Astrocyte (in vitro differentiated cells and primary cell): Measurements from ENCODE around the gene FBXO7. TPM values are rescaled to one million over a fixed set of nuclear protein-coding genes. Genes with fewer than 3 reads are reported as not detected.

Source experiments
- DNase-seq: peaks from one replicate; pipeline ENCODE4 v3.0.0-alpha.2; 2010; ENCODE audit warnings: low read depth
- FAIRE-seq: peaks from 2 replicates; lab custom pipeline; 2011; peaks lifted over from hg19 to GRCh38; lab: Jason Lieb, UNC
- H2AFZ ChIP-seq: 2 replicates; pipeline ENCODE4 v1.6.0; 2012; ENCODE audit warnings: low read depth, low read length, inconsistent platforms
- H3K27ac ChIP-seq: 2 replicates; pipeline ENCODE4 v1.5.1; 2011; ENCODE audit warnings: low read depth, low read length, inconsistent platforms
- H3K27me3 ChIP-seq: 2 replicates; pipeline ENCODE4 v1.6.0; 2011; ENCODE audit warnings: low read length, inconsistent platforms; ENCODE audit not compliant: insufficient read depth
- H3K36me3 ChIP-seq: 2 replicates; pipeline ENCODE4 v1.5.1; 2011; ENCODE audit warnings: low read length, inconsistent platforms; ENCODE audit not compliant: insufficient read depth
- H3K4me1 ChIP-seq: 2 replicates; pipeline ENCODE4 v1.5.1; 2011; ENCODE audit warnings: low read length, inconsistent platforms; ENCODE audit not compliant: insufficient read depth
- H3K4me2 ChIP-seq: 2 replicates; pipeline ENCODE4 v1.6.0; 2012; ENCODE audit warnings: low read length, inconsistent platforms
- H3K4me3 ChIP-seq: 2 replicates; pipeline ENCODE4 v1.5.1; 2011; ENCODE audit warnings: low read depth, mild to moderate bottlenecking, low read length, inconsistent platforms; ENCODE audit not compliant: insufficient read depth
- H3K79me2 ChIP-seq: 2 replicates; pipeline ENCODE4 v1.6.0; 2012; ENCODE audit warnings: mild to moderate bottlenecking, low read length, inconsistent platforms; ENCODE audit not compliant: insufficient read depth
- H3K9ac ChIP-seq: 2 replicates; pipeline ENCODE4 v1.6.0; 2012; ENCODE audit warnings: mild to moderate bottlenecking, low read length, inconsistent platforms
- H3K9me3 ChIP-seq: 2 replicates; pipeline ENCODE4 v1.5.1; 2012; ENCODE audit warnings: low read depth, mild to moderate bottlenecking, low read length, inconsistent platforms; ENCODE audit not compliant: insufficient read depth
- H4K20me1 ChIP-seq: 2 replicates; pipeline ENCODE4 v1.6.0; 2012; ENCODE audit warnings: low read length, inconsistent platforms; ENCODE audit not compliant: insufficient read depth
- H3K27ac Mint-ChIP-seq: one replicate; pipeline ENCODE4 v1.8.0; 2021; ENCODE audit warnings: mild to moderate bottlenecking, mixed read lengths; ENCODE audit not compliant: unreplicated experiment
- H3K27me3 Mint-ChIP-seq: one replicate; pipeline ENCODE4 v1.8.0; 2021; ENCODE audit warnings: low read depth, mixed read lengths; ENCODE audit not compliant: unreplicated experiment
- H3K36me3 Mint-ChIP-seq: one replicate; pipeline ENCODE4 v1.8.0; 2021; ENCODE audit warnings: low read depth, mixed read lengths; ENCODE audit not compliant: unreplicated experiment
- H3K4me1 Mint-ChIP-seq: one replicate; pipeline ENCODE4 v1.8.0; 2021; ENCODE audit warnings: low read depth, mixed read lengths; ENCODE audit not compliant: unreplicated experiment
- H3K4me3 Mint-ChIP-seq: one replicate; pipeline ENCODE4 v1.8.0; 2021; ENCODE audit warnings: mild to moderate bottlenecking, moderate library complexity, mixed read lengths; ENCODE audit not compliant: unreplicated experiment
- H3K9me3 Mint-ChIP-seq: one replicate; pipeline ENCODE4 v1.8.0; 2021; ENCODE audit warnings: mild to moderate bottlenecking, mixed read lengths; ENCODE audit not compliant: unreplicated experiment
- EZH2 ChIP-seq: IDR thresholded peaks from 2 replicates; pipeline ENCODE4 v1.6.1; 2012; ENCODE audit warnings: mild to moderate bottlenecking, low read length, inconsistent platforms; ENCODE audit not compliant: insufficient read depth
- total RNA-seq: library from RNA; stranded (reverse); gene quantifications from 2 replicates; pipeline ENCODE4 v1.2.1, GENCODE V29; 2021
- TF ChIP-seq, protein P1 (sequence below): IDR thresholded peaks from 2 replicates; pipeline ENCODE4 v1.5.1; 2011; ENCODE audit warnings: low read depth, mild to moderate bottlenecking, inconsistent platforms, low read length, moderate library complexity; ENCODE audit not compliant: insufficient read depth

The FBXO7 gene
- total RNA-seq, 1 donor from 2014 or later, result 85.9 TPM

DNA sequence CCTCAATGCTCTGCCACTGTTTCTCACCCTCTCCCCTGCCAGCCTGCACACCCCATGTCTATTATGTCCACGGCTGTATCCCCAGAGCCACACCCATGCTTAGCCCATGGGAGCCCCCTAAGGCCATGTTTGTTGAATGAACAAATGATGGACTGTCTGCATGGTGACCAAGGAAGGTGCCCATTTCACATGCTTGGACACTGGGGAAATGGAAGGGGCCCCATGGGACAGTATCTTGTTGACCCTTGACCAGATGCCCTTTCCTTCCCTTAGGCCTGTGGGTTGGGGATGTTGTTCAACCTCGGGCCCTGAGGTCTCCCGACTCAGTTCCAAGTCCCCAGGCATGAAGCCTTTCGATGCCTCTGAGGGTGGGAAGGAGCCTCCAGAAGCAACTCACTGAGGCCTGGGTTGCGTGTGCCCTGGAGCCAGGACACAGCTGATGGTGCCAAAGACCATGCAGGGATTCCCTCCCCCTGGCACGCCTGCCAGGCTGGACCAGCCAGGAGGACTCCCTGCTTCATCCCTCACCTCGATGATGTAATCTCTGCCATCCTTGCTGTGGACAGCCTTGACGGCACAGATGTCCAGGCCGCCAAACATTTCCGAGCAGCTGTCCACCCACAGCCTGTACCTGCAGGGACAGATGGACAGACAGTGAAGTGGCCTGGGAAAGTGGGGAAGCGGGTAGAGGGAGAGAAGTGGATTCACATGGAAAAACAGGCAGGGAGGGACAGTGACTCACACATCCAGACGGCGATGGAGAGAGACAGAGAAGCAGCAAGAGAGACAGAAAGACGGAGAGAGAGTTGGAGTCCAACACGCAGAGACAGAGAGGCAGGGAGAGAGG, 58.9 kb downstream of the FBXO7 start:
- FAIRE-seq (no peak), DNase-seq (peak; percentile 62)
- Histone ChIP-seq H3K9me3 (no peaks in the 10 kb centered on the region), H3K4me3 (no peak overlapping the region), H3K27ac (no peak overlapping the region), H4K20me1 (no peaks in the 10 kb centered on the region), H3K4me2 (peak overlapping the region; percentile 63), H3K27me3 (no peaks in the 10 kb centered on the region), H3K79me2 (no peaks in the 10 kb centered on the region), H2AFZ (peak overlapping the region; percentile 73), H3K4me1 (peaks cover 26% of the 10 kb centered on the region), H3K36me3 (no peaks in the 10 kb centered on the region), H3K9ac (peak overlapping the region; percentile 56)
- Mint-ChIP-seq H3K9me3 (peaks cover 2% of the 10 kb centered on the region), H3K36me3 (no peaks in the 10 kb centered on the region), H3K27me3 (peaks cover 3% of the 10 kb centered on the region), H3K27ac (no peak overlapping the region), H3K4me3 (peak overlapping the region; percentile 51), H3K4me1 (peaks cover 28% of the 10 kb centered on the region)
- TF ChIP-seq EZH2, result no peak
- TF ChIP-seq, protein P1, sequence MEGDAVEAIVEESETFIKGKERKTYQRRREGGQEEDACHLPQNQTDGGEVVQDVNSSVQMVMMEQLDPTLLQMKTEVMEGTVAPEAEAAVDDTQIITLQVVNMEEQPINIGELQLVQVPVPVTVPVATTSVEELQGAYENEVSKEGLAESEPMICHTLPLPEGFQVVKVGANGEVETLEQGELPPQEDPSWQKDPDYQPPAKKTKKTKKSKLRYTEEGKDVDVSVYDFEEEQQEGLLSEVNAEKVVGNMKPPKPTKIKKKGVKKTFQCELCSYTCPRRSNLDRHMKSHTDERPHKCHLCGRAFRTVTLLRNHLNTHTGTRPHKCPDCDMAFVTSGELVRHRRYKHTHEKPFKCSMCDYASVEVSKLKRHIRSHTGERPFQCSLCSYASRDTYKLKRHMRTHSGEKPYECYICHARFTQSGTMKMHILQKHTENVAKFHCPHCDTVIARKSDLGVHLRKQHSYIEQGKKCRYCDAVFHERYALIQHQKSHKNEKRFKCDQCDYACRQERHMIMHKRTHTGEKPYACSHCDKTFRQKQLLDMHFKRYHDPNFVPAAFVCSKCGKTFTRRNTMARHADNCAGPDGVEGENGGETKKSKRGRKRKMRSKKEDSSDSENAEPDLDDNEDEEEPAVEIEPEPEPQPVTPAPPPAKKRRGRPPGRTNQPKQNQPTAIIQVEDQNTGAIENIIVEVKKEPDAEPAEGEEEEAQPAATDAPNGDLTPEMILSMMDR, result no peak

DNA sequence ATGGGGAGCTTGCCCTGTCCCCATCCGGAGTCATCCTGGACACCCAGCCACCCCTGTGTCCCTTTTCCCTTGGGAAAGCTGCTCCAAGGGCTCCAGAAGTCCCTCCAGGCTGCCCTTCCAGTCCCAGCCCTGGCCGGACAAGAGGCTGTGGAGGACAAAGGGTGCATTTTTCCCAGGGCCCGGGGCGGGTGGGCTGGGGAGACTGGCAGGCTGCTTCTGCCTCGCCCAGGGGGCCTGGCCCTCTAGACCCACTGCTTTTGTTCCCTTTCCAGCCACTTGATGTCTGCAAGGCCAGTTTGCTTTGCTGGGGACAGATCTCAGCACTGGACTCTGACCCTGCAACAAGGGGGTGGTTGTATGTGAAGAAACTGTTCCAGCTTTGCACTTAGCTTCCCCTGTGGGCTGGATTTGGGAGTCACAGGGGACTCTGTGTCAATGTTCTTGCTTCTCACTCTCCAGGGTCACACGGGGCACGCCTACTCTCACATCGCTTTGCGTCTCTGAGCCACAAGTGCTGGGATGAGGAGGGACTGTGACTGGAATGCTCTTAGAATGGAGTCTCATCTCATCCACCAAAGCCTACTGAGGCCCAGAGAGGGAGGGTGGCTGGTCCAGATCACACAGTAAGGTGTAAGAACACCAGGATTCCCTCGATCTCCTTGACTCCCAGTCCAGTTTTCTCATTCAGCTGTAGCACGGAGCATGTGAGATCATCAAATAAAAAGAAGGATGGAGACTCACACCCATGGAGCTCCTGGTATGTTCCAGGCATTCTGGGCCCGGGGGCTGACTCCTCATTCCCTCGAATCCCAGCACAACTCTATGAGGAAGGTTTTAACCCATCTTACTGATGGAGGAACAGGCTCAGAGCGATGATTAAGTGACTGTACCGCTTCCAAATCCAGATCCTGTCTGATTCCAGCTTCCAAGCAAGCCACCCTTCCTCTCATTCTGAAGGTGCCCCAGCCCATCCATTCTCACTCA, 59.9 kb downstream of the FBXO7 start:
- peak; percentile 30 for DNase-seq
- Histone ChIP-seq H3K9ac (peak overlapping the region; percentile 56), H2AFZ (peak overlapping the region; percentile 73), H3K27me3 (no peaks in the 10 kb centered on the region), H3K4me3 (no peak overlapping the region), H3K79me2 (no peaks in the 10 kb centered on the region), H3K4me1 (peaks cover 26% of the 10 kb centered on the region), H3K4me2 (peak overlapping the region; percentile 63), H4K20me1 (no peaks in the 10 kb centered on the region), H3K27ac (no peak overlapping the region), H3K9me3 (no peaks in the 10 kb centered on the region), H3K36me3 (no peaks in the 10 kb centered on the region)
- peaks cover 4% of the 10 kb centered on the region for H3K9me3 Mint-ChIP-seq
- H3K36me3 Mint-ChIP-seq, result no peaks in the 10 kb centered on the region
- no peak for FAIRE-seq
- H3K4me3 Mint-ChIP-seq, result no peak overlapping the region
- H3K4me1 Mint-ChIP-seq, result peaks cover 35% of the 10 kb centered on the region
- no peak overlapping the region for H3K27ac Mint-ChIP-seq
- TF ChIP-seq, protein P1, result no peak
- TF ChIP-seq EZH2, result no peak
- H3K27me3 Mint-ChIP-seq, result peaks cover 3% of the 10 kb centered on the region
